HG03442 (cell line): Measurements from ENCODE around the gene CACNA2D1.

Experiments
- ATAC-seq: cut with Tn5 transposase; IDR thresholded peaks from one replicate; pipeline ENCODE4 v1.9.1; 2021; ENCODE audit warnings: mild to moderate bottlenecking, moderate library complexity; ENCODE audit not compliant: unreplicated experiment

CACNA2D1 gene

GRCh38 chr7:82289152-82289535 lies 154.4 kb downstream of the CACNA2D1 start:
- no peak for ATAC-seq

- ATAC-seq: no peak
Observed at GRCh38 chr7:82286798-82287140, 156.8 kb downstream of the CACNA2D1 start.

DNA sequence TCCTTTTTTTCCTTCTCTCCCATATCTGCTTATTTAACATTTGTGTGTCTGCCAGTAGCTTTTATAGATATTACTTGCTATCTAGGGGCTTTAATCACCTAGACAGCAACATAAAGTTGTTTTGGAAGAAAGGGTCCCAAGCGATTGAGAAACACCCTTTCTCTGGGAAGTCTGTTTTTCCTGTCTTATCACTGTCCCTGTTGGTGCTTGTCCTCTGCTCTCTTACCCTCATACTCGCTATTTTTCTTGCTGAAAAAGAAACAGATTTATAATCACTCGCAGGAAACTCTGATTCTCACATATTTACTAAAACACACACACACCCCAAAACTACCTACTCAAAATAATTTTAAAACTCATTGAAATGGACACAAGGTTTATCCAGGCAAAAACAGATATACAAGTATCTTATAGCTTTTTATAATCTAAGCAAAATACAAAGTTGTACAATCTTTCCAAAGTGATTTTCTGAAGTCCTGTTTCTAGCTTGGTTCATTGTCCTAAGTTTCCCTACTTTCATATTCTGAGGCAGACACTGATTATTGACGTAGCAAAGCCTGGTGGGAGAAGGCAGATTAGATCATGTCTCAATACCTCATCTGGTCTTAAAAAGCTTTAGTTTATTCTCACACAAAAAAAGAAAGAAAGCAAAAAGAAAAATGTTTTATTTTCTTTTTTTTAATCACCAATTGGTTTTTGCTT lies 157.3 kb downstream of the CACNA2D1 start:
- no peak for ATAC-seq

GRCh38 chr7:82284936-82285519 lies 158.5 kb downstream of the CACNA2D1 start:
- ATAC-seq: no peak

DNA sequence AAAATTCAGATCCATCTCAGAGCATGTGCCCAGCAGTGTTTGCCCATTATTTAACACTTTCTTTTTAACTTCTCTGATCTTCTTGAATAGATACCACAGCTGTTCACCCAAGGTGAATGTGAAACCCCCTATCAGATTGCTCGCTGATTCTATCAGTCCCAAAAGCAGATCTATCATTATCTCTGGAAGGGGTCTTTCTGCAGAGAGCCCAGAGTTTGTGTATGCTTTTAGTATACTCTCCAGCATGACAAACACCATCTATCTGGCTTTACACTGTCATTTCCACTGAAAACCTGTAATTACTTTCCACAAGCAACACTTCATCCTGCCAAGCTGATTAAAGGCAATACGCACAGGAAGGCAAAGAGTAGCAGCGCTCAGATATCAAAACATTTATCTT lies 168.2 kb downstream of the CACNA2D1 start:
- ATAC-seq: no peak

DNA sequence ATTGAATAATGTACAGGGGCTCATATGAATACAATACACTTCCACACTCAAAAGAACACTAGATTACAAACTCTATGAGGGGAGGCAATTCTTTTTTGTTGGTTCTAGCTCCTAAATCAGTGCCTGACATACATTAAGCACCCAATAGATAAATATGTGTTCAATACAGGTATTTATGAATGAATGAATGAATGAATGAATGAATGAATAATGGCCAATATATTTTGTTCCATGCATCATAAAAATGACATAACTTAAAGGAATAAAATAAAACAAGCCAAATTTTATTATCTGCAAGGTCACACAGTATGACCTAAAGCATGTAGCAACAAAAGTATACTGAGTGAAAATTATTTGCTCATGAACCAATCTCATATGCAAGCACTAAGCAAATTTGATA lies 168.9 kb downstream of the CACNA2D1 start:
- ATAC-seq: no peak

GRCh38 chr7:82273886-82274285 lies 169.7 kb downstream of the CACNA2D1 start:
- ATAC-seq: no peak

- ATAC-seq: no peak
Observed at GRCh38 chr7:82270870-82271269, 172.7 kb downstream of the CACNA2D1 start.

GRCh38 chr7:82268632-82269031 lies 174.9 kb downstream of the CACNA2D1 start:
- ATAC-seq: no peak

DNA sequence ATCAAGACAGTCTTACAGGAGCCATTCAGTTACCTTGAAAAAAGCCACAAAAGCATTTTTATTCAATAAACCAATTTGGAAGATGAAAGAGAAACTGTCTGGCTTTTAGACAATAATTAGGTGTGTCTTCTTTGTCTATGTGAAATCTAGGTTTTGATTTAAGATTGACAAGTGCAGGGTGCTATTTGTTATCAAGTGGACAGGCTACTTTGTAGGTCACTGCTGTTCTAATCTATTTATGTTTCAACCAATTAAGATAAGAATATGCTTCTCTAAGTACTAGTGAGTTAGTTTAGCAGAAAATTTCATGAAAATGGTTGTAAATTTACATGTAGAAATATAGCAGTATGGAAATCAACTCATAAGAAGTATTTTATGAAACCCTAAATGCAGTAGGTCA lies 177.5 kb downstream of the CACNA2D1 start:
- ATAC-seq: no peak

DNA sequence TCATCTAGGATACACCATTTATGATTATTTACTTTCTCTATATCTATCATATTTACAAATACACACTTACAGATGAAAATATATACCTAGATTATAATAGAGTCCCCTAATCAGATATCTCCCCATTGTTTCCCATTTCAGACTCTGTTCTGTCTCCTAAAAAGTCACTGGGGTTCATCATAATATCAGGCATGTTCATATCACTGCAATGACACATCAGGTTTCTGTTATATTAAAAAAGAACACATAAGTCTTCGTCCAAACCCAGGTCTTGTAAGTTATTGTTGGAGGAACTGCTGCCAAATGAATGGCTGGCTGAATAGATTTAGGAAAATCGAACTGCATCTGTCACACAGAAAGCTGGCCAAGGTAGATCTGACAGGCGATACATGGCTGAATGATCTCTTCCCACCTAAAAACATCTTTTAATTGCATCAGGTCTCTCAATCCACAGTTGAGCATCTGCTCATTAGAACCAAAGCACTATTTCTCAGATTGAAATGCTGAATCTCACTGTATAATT lies 178.7 kb downstream of the CACNA2D1 start:
- no peak for ATAC-seq

- no peak for ATAC-seq
Observed at GRCh38 chr7:82263920-82264782, 179.4 kb downstream of the CACNA2D1 start.

- ATAC-seq: no peak
Observed at GRCh38 chr7:82258181-82258580, 185.4 kb downstream of the CACNA2D1 start.

GRCh38 chr7:82257118-82257695 lies 186.4 kb downstream of the CACNA2D1 start:
- ATAC-seq: no peak

DNA sequence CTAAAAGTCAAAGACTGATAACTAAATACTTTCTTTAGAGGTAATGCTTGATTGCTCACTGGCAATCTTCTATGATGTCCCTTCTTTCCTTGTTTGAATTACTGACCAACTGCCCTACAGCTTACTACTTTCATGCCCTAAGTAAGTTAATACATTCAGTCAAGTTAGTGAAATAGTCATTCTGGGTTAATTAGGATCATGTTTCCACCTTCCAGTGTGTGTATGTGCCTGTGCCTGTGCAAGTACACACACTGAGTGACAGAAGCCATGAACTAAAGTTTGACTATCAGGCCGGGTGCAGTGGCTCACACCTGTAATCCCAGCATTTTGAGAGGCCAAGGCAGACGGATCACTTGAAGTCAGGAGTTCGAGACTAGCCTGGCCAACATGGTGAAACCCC lies 187.9 kb downstream of the CACNA2D1 start:
- no peak for ATAC-seq

DNA sequence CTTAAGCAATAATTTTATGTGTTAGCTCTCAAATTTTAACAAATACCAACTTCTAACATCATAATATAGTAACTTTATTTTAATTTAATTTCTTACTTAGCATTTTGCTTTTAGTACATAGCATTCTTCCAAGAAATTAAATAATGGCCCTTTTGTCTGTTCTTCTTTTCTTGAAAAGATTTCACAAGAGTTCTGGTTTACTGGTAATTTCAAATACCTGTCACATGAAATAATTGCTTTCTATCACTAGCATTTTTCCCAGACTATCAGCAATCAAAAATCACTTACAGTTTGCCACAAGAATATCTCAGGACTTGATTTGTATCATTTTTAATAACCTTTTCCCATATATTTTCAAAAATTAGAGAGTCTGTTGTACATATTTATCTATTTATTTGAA lies 193.0 kb downstream of the CACNA2D1 start:
- no peak for ATAC-seq

- no peak for ATAC-seq
Observed at GRCh38 chr7:82249979-82250378, 193.6 kb downstream of the CACNA2D1 start.

GRCh38 chr7:82247814-82248433 lies 195.7 kb downstream of the CACNA2D1 start:
- peak; percentile 42 for ATAC-seq

DNA sequence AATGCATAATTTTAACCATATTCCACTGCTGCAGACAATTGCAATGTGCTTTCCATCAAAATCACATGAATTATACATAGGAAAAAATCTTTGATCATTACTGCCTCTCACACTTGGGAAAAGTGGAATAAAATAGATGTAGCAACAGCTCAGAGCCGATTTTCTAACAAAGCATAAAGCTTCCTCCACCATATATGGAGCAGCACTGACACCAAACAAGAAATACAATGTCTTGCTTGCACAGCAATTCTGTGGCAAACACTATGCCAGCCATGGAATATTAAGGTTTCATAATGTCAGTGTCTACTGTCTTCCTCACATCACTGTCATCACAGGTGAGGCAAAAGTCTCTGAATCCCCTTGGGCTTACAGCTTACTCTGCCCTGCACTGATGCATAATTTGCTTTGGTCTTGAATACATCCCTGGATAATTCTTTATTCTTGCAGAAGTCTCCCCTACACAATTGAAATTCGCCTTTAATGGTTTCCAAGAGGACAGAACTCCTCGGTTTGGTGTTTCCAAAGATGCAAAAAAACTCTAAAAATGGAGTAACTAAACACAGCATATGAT lies 198.5 kb downstream of the CACNA2D1 start:
- ATAC-seq: no peak

DNA sequence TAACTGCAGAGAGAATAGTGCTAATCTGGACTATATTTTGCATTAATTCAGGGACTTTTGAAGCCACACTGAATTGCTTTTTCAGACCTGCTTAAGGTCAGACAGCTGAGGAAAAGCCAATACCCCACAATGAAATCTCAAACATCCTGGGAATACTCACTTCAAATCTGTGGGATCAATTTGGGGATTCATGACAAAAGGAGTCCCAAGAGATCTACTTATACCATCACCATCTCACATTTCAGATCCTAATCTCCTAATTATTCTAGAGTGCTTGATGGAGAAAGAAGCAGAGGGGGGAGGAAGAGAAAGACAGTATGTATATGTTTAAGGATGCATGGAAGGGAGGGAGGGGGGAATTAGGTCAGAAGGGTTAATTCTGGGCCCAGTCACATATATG lies 202.2 kb downstream of the CACNA2D1 start:
- ATAC-seq: no peak

DNA sequence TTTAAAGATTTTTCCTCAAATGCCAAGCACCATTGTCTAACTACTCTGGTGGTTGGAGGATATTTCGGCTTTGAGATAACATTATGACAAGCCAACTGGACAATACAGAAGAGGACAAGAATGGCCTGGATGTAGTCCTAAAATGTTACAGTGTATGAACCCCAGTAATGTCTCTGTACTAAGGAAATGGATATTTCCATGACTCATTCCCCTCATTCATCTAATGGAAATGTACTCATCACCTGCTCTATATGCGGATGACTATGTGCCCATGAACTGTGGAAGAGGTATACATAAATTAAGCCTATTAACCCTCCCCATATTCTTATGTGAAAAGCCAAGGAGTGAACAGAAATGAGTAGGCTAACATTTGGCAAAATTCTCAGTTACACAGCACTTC lies 207.9 kb downstream of the CACNA2D1 start:
- ATAC-seq: no peak
